ENCODE results near the gene TLR8.

DNA sequence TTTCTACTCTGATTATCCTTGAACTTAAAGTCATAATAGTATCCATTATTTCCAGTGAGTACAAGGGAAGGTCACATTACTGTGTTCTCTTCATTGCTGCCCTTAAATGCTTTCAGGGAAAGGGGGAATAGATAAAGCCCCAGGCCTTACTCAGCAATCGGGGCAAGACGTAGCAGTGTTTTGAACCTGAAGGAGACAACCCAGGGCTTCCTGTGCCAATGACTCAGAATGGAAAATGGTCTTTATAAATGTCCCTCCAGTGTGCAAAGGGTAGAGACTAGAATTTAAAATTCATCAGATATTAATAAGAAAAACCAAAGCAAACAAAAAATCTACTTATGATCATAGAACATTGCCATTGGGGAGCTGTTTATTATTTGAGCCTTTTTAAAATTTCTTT, 23.7 kb downstream of the TLR8 start:
- TF ChIP-seq, protein P1, sequence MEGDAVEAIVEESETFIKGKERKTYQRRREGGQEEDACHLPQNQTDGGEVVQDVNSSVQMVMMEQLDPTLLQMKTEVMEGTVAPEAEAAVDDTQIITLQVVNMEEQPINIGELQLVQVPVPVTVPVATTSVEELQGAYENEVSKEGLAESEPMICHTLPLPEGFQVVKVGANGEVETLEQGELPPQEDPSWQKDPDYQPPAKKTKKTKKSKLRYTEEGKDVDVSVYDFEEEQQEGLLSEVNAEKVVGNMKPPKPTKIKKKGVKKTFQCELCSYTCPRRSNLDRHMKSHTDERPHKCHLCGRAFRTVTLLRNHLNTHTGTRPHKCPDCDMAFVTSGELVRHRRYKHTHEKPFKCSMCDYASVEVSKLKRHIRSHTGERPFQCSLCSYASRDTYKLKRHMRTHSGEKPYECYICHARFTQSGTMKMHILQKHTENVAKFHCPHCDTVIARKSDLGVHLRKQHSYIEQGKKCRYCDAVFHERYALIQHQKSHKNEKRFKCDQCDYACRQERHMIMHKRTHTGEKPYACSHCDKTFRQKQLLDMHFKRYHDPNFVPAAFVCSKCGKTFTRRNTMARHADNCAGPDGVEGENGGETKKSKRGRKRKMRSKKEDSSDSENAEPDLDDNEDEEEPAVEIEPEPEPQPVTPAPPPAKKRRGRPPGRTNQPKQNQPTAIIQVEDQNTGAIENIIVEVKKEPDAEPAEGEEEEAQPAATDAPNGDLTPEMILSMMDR (conservative IDR thresholded peaks at IDR 0.05) = no peak
- no peak for TF ChIP-seq ZFX (IDR thresholded peaks at IDR 0.05)

Data from C4-2B (cell line).